H1 (cell line): Measurements from ENCODE around the gene ENTREP1. TPM values are rescaled to one million over a fixed set of nuclear protein-coding genes. Genes with fewer than 3 reads are reported as not detected.

Experiments used
- CTCF ChIA-PET: fragments of 300-600 bp; sonication (Branson Sonifier 250); formaldehyde crosslinking; loops from one replicate; lab custom pipeline; 2021; ENCODE audit not compliant: partially characterized antibody; lab: Charles Lee
- POLR2A ChIA-PET: fragments of 300-600 bp; sonication (Branson Sonifier 250); formaldehyde crosslinking; loops from one replicate; lab custom pipeline; 2021; ENCODE audit warnings: inconsistent platforms; ENCODE audit not compliant: partially characterized antibody; lab: Charles Lee
- DNase-seq, 2 experiments: peaks; one replicate each; pipeline versions ENCODE4 v3.0.0 to v3.0.0-alpha.2; 2010 to 2022; ENCODE audit warnings: low spot score in 2 of 2, low read depth in 1 of 2, mixed read lengths in 1 of 2
- FAIRE-seq: peaks from 2 replicates; lab custom pipeline; 2011; peaks lifted over from hg19 to GRCh38; lab: Jason Lieb, UNC
- H2AFZ ChIP-seq: 2 replicates; pipeline ENCODE4 v1.8.1; 2012; ENCODE audit warnings: low read length, inconsistent platforms
- H2AK5ac ChIP-seq: 2 replicates; pipeline ENCODE4 v1.6.1; 2013; ENCODE audit warnings: low read depth, low read length
- H2BK120ac ChIP-seq: replicated peaks from 2 replicates; pipeline ENCODE3; 2013; ENCODE audit warnings: low read depth, low read length, inconsistent platforms
- H2BK12ac ChIP-seq: 2 replicates; pipeline ENCODE4 v1.6.1; 2013; ENCODE audit warnings: low read depth, low read length
- H2BK15ac ChIP-seq: 2 replicates; pipeline ENCODE4 v1.6.1; 2013; ENCODE audit warnings: low read length
- H2BK20ac ChIP-seq: 2 replicates; pipeline ENCODE4 v1.6.1; 2013; ENCODE audit warnings: low read length
- H2BK5ac ChIP-seq: 2 replicates; pipeline ENCODE4 v1.6.1; 2013; ENCODE audit warnings: low read depth, low read length
- H3K14ac ChIP-seq: 2 replicates; pipeline ENCODE4 v1.6.1; 2013; ENCODE audit warnings: inconsistent platforms; ENCODE audit not compliant: insufficient read length
- H3K18ac ChIP-seq: 2 replicates; pipeline ENCODE4 v1.6.1; 2013; ENCODE audit warnings: low read length; ENCODE audit errors: extremely low read depth
- H3K23ac ChIP-seq: 2 replicates; pipeline ENCODE4 v1.6.1; 2013; ENCODE audit warnings: inconsistent platforms; ENCODE audit not compliant: insufficient read length
- H3K23me2 ChIP-seq: 2 replicates; pipeline ENCODE4 v1.6.1; 2013; ENCODE audit warnings: low read depth, low read length
- H3K27ac ChIP-seq: 2 replicates; pipeline ENCODE4 v1.6.1; 2011; ENCODE audit warnings: low read depth, low read length, inconsistent platforms
- H3K27me3 ChIP-seq, 4 experiments: replicated peaks in 1 of 4; 1 replicate in 1 of 4; 2 replicates in 3 of 4; pipeline versions ENCODE4 v1.6.1 to v1.8.1; 2011 to 2013; ENCODE audit warnings: low read length in 3 of 4, mild to moderate bottlenecking in 3 of 4, inconsistent platforms in 2 of 4, mixed read lengths in 2 of 4, moderate library complexity in 1 of 4; ENCODE audit not compliant: control insufficient read depth in 3 of 4, insufficient read depth in 3 of 4; ENCODE audit errors: extremely low read depth in 1 of 4
- H3K36me3 ChIP-seq, 4 experiments: 2 replicates each; pipeline versions ENCODE4 v1.6.1 to v1.8.1; 2011 to 2013; ENCODE audit warnings: mild to moderate bottlenecking in 4 of 4, low read length in 3 of 4, moderate library complexity in 2 of 4, control low read depth in 1 of 4, inconsistent platforms in 1 of 4; ENCODE audit not compliant: insufficient read depth in 4 of 4, control insufficient read depth in 2 of 4
- H3K4ac ChIP-seq: replicated peaks from 2 replicates; pipeline ENCODE3; 2013; ENCODE audit warnings: low read length, low read depth, mixed read lengths, inconsistent platforms; ENCODE audit not compliant: insufficient read length
- H3K4me1 ChIP-seq, 4 experiments: replicated peaks in 1 of 4; 1 replicate in 1 of 4; 2 replicates in 3 of 4; pipeline versions ENCODE4 v1.6.1 to v1.8.1; 2011 to 2013; ENCODE audit warnings: low read length in 3 of 4, inconsistent platforms in 2 of 4, mixed read lengths in 1 of 4; ENCODE audit not compliant: insufficient read depth in 4 of 4, control insufficient read depth in 3 of 4
- H3K4me2 ChIP-seq, 2 experiments: 2 replicates each; pipeline versions ENCODE4 v1.6.1 to v1.8.1; 2011 to 2013; ENCODE audit warnings: low read depth in 2 of 2, low read length in 2 of 2, control low read depth in 1 of 2, inconsistent platforms in 1 of 2, mild to moderate bottlenecking in 1 of 2; ENCODE audit not compliant: insufficient read depth in 1 of 2
- H3K4me3 ChIP-seq, 4 experiments: fragments of 200-600, 300-600 bp in 1 of 4; sonication (generic), shearing (Covaris generic), sonication (Bioruptor Twin) in 1 of 4; 2 replicates each; pipeline versions ENCODE4 v1.5.1 to v1.8.1; 2011 to 2016; ENCODE audit warnings: low read length in 4 of 4, low read depth in 3 of 4, control low read depth in 2 of 4, inconsistent platforms in 2 of 4, mild to moderate bottlenecking in 2 of 4, mixed read lengths in 1 of 4, moderate library complexity in 1 of 4; ENCODE audit not compliant: insufficient read depth in 2 of 4; ENCODE audit errors: extremely low read depth in 1 of 4
- H3K56ac ChIP-seq: replicated peaks from 2 replicates; pipeline ENCODE3; 2013; ENCODE audit warnings: low read depth, mild to moderate bottlenecking, mixed read lengths, low read length, inconsistent platforms; ENCODE audit not compliant: insufficient read length
- H3K79me1 ChIP-seq: 2 replicates; pipeline ENCODE4 v1.6.1; 2013; ENCODE audit warnings: low read depth, low read length, control low read depth
- H3K79me2 ChIP-seq, 2 experiments: 2 replicates each; pipeline versions ENCODE4 v1.6.1 to v1.8.1; 2012 to 2013; ENCODE audit warnings: low read length in 2 of 2, mild to moderate bottlenecking in 2 of 2, inconsistent platforms in 1 of 2; ENCODE audit not compliant: insufficient read depth in 2 of 2, control insufficient read depth in 1 of 2
- H3K9ac ChIP-seq, 4 experiments: replicated peaks in 1 of 4; 1 replicate in 1 of 4; 2 replicates in 3 of 4; pipeline versions ENCODE4 v1.6.1 to v1.8.1; 2011 to 2013; ENCODE audit warnings: low read depth in 3 of 4, low read length in 3 of 4, control low read depth in 2 of 4, mild to moderate bottlenecking in 2 of 4, moderate library complexity in 2 of 4, inconsistent platforms in 1 of 4; ENCODE audit errors: extremely low read depth in 1 of 4
- H3K9me3 ChIP-seq, 2 experiments: 2 replicates each; pipeline versions ENCODE4 v1.6.1 to v1.8.1; 2012 to 2013; ENCODE audit warnings: mild to moderate bottlenecking in 2 of 2, moderate library complexity in 2 of 2, control low read depth in 1 of 2, inconsistent platforms in 1 of 2, low read depth in 1 of 2, low read length in 1 of 2, mixed read lengths in 1 of 2; ENCODE audit not compliant: insufficient read depth in 2 of 2
- H4K20me1 ChIP-seq, 2 experiments: replicated peaks in 1 of 2; 2 replicates each; pipeline versions ENCODE3 to v1.8.1; 2011 to 2013; ENCODE audit warnings: inconsistent platforms in 2 of 2, low read length in 2 of 2, mild to moderate bottlenecking in 1 of 2; ENCODE audit not compliant: insufficient read depth in 2 of 2, control insufficient read depth in 1 of 2
- H4K5ac ChIP-seq: 2 replicates; pipeline ENCODE4 v1.6.1; 2013; ENCODE audit warnings: low read length, low read depth, mixed read lengths, inconsistent platforms; ENCODE audit not compliant: insufficient read length
- H4K8ac ChIP-seq: 2 replicates; pipeline ENCODE4 v1.8.0; 2013; ENCODE audit warnings: mild to moderate bottlenecking, moderate library complexity, low read length, inconsistent platforms; ENCODE audit not compliant: insufficient read depth; ENCODE audit errors: extremely low read depth
- H4K91ac ChIP-seq: replicated peaks from 2 replicates; pipeline ENCODE3; 2013; ENCODE audit warnings: low read length, mixed read lengths, inconsistent platforms; ENCODE audit not compliant: insufficient read length
- ATF2 ChIP-seq: IDR thresholded peaks from 2 replicates; pipeline ENCODE4 v1.6.1; 2012; ENCODE audit warnings: low read length, inconsistent platforms
- ATF3 ChIP-seq: IDR thresholded peaks from 2 replicates; pipeline ENCODE4 v1.6.1; 2011; ENCODE audit warnings: low read depth, mild to moderate bottlenecking, low read length; ENCODE audit not compliant: insufficient read depth
- CBX8 ChIP-seq: fragments of 300-800, 300-1000 bp; sonication (generic); IDR thresholded peaks from 2 replicates; pipeline ENCODE4 v1.7.1; 2016; ENCODE audit warnings: low read depth, low read length, borderline replicate concordance
- EGR1 ChIP-seq: IDR thresholded peaks from 2 replicates; pipeline ENCODE4 v1.6.1; 2011; ENCODE audit warnings: low read depth, low read length, borderline replicate concordance
- HDAC6 ChIP-seq: IDR thresholded peaks from one replicate; pipeline ENCODE4 v1.7.1; 2012; ENCODE audit warnings: low read depth, mild to moderate bottlenecking, inconsistent platforms, low read length, moderate library complexity
- MAFK ChIP-seq: IDR thresholded peaks from 2 replicates; pipeline ENCODE4 v1.6.1; 2012; ENCODE audit warnings: low read depth, mild to moderate bottlenecking, improper control_type of control experiment, low read length
- MAX ChIP-seq: IDR thresholded peaks from 2 replicates; pipeline ENCODE4 v1.6.1; 2012; ENCODE audit warnings: inconsistent platforms
- PHF8 ChIP-seq: fragments of 200-600 bp; sonication (generic); conservative IDR thresholded peaks from 2 replicates; pipeline ENCODE4 v1.7.1; 2012; ENCODE audit warnings: low read depth, mild to moderate bottlenecking, inconsistent platforms, low read length, moderate library complexity
- SIN3A ChIP-seq, 2 experiments: IDR thresholded peaks in 1 of 2; conservative IDR thresholded peaks in 1 of 2; 2 replicates each; pipeline ENCODE4 v1.6.1; 2011 to 2012; ENCODE audit warnings: low read length in 2 of 2, improper control_type of control experiment in 1 of 2, low read depth in 1 of 2, mild to moderate bottlenecking in 1 of 2
- TCF12 ChIP-seq: IDR thresholded peaks from 2 replicates; pipeline ENCODE4 v1.6.1; 2011; ENCODE audit warnings: low read depth, mild to moderate bottlenecking, low read length
- WGBS, 2 experiments: shearing (Covaris generic) in 1 of 2; methylation state at CpG; one replicate each; pipeline versions ENCODE4 v1.1.6 to v1.1.7; 2013 to 2015; ENCODE audit warnings: low lambda C conversion rate in 2 of 2, mixed read lengths in 2 of 2, inconsistent platforms in 1 of 2, low coverage in 1 of 2, missing lambda C conversion rate in 1 of 2; ENCODE audit not compliant: insufficient replicate concordance in 2 of 2, insufficient coverage in 1 of 2, insufficient read length in 1 of 2; ENCODE audit errors: extremely low coverage in 1 of 2, missing lambda C conversion rate in 1 of 2; 5-methylcytosine and 5-hydroxymethylcytosine counted together
- polyA plus RNA-seq, 7 experiments: library from polyadenylated mRNA; depleted of rRNA in 3 of 7; stranded (reverse) in 5 of 7; unstranded in 2 of 7; fragments of >200 nt in 5 of 7; fragments of 200-250 nt in 2 of 7; gene quantifications; 1 replicate in 5 of 7; 2 replicates in 1 of 7; 4 replicates in 1 of 7; pipeline versions ENCODE4 v1.2.1 to v1.2.3, GENCODE V29; 2011 to 2013; ENCODE audit warnings: missing spikeins in 2 of 7, mixed read lengths in 2 of 7
- total RNA-seq: library from RNA; stranded (reverse); fragmentation: NEBNext Ultra II Directional; extraction: Animal tissue kit (Norgen Biotek cat#: 25700); gene quantifications from 2 replicates; pipeline ENCODE4 v1.2.1, GENCODE V29; 2021

ENTREP1 gene
- total and polyA plus RNA-seq, 2 of the 8 experiments (the other 6 are each of a cell fraction or from before 2014, with no cell fraction given), result 15.3 to 25.0 TPM

GRCh38 chr9:69379270-69379982 lies 54.4 kb downstream of the ENTREP1 start:
- peaks cover 0 to 2% (median under 1%) of the 10 kb centered on the region in 4 experiments; a peak in 1 of 7 replicates for H3K4me1 ChIP-seq
- H3K36me3 ChIP-seq, result peaks cover 0 to 3% (median 0%) of the 10 kb centered on the region in 4 experiments; a peak in 1 of 8 replicates
- no peaks in the 10 kb centered on the region for H3K9me3 ChIP-seq
- ChIA-PET POLR2A (no interaction called here), CTCF (interaction anchor here (1.1 kb wide), 1 partner anchor 9 kb away, joined by 3 read pairs; no protein-coding TSS in a partner anchor)
- no peak overlapping the region for H2AFZ ChIP-seq
- FAIRE-seq, result no peak
- H4K91ac ChIP-seq, result no peak overlapping the region
- no peak overlapping the region for H2BK12ac ChIP-seq
- no peak overlapping the region for H2BK20ac ChIP-seq
- H4K20me1 ChIP-seq, result no peaks in the 10 kb centered on the region
- no peak overlapping the region for H2BK15ac ChIP-seq
- no peak overlapping the region for H3K9ac ChIP-seq
- H3K23ac ChIP-seq, result no peak overlapping the region
- no peak overlapping the region for H4K8ac ChIP-seq
- H4K5ac ChIP-seq, result no peak overlapping the region
- no peaks in the 10 kb centered on the region for H3K79me2 ChIP-seq
- H3K4ac ChIP-seq, result no peak overlapping the region
- no peak overlapping the region for H3K18ac ChIP-seq
- DNase-seq, result no peak
- no peaks in the 10 kb centered on the region for H3K27me3 ChIP-seq
- no peaks in the 10 kb centered on the region for H3K23me2 ChIP-seq
- no peak overlapping the region for H3K27ac ChIP-seq
- H3K4me3 ChIP-seq, result no peak overlapping the region
- no peak overlapping the region for H2BK5ac ChIP-seq
- H3K4me2 ChIP-seq, result no peak overlapping the region
- no peak overlapping the region for H3K56ac ChIP-seq
- no peak overlapping the region for H3K14ac ChIP-seq
- H3K79me1 ChIP-seq, result no peaks in the 10 kb centered on the region
- no peak overlapping the region for H2AK5ac ChIP-seq
- H2BK120ac ChIP-seq, result no peak overlapping the region
- WGBS, 2 experiments, result 92% methylated on average over 9 of the region's 9 CpGs; no CpG with 5 or more reads in 1 of the 2 experiments
- TF ChIP-seq MAFK (no peak), EGR1 (no peak), MAX (no peak), CBX8 (no peak), TCF12 (no peak), ATF3 (no peak), ATF2 (no peak), PHF8 (no peak), SIN3A (conservative IDR thresholded peaks at IDR 0.05 in 1 of 2, IDR thresholded peaks at IDR 0.05 in 1 of 2; ENCODE audit: low read depth in 1 of 2, low read length in 2 of 2) (no peak), HDAC6 (no peak)
